ENCODE results near the gene NR2E1. TPM values are rescaled to one million over a fixed set of nuclear protein-coding genes. Genes with fewer than 3 reads are reported as not detected.

The NR2E1 gene
- total and polyA plus RNA-seq, 2 of the 13 experiments (the other 11 are each of a cell fraction or from before 2014, with no cell fraction given) = not detected

- H3K4me1 ChIP-seq (ENCODE audit: insufficient read depth, low read length) = peaks cover 21% of the 10 kb centered on the region
- no peaks in the 10 kb centered on the region for H3K79me2 ChIP-seq (ENCODE audit: insufficient read depth, low read length)
- no peaks in the 10 kb centered on the region for H3K9me3 ChIP-seq (ENCODE audit: low read length)
- no peak overlapping the region for H2AFZ ChIP-seq (ENCODE audit: low read length)
- BruUV-seq (replicated peaks) = no TSS peak
- 10% methylated on average over 5 of the region's 5 CpGs for WGBS (ENCODE audit: low lambda C conversion rate)
- CTCF ChIA-PET (ENCODE audit: low intra/inter-chr PET ratio, low total read pairs) = no interaction called here
- H3K4me3 ChIP-seq (replicated peaks in 1 of 3; ENCODE audit: insufficient read depth in 1 of 3, low read depth in 2 of 3, low read length in 3 of 3) = no peak overlapping the region
- intact Hi-C loops (cut with micrococcal nuclease; ENCODE audit: unreplicated experiment) (no loop called here), in situ Hi-C loops (cut with HindIII; ENCODE audit: extremely low pct_ligation_motif_present, low pct_unique_long_range_greater_than_20kb) (no loop called here)
- DNase-seq (ENCODE audit: low spot score) (no peak), ATAC-seq (no peak), FAIRE-seq (no peak)
- POLR2A ChIA-PET = no interaction called here
- no peak overlapping the region for H3K9ac ChIP-seq (ENCODE audit: insufficient read depth, low read depth, low read length)
- no peaks in the 10 kb centered on the region for H3K36me3 ChIP-seq (replicated peaks in 1 of 2; ENCODE audit: control insufficient read depth in 1 of 2, insufficient read depth in 2 of 2, low read length in 2 of 2)
- TF ChIP-seq DZIP1 (CRISPR knock-in tag; IDR thresholded peaks at IDR 0.05) (no peak), ATF2 (CRISPR knock-in tag; IDR thresholded peaks at IDR 0.05) (no peak), ZNF766 (CRISPR knock-in tag; IDR thresholded peaks at IDR 0.05; ENCODE audit: borderline replicate concordance) (no peak), ZNF562 (CRISPR knock-in tag; IDR thresholded peaks at IDR 0.05; ENCODE audit: borderline replicate concordance) (no peak), ATF4 (CRISPR knock-in tag; IDR thresholded peaks at IDR 0.05) (no peak), NBN (conservative IDR thresholded peaks at IDR 0.05) (no peak), TSC22D2 (CRISPR knock-in tag; IDR thresholded peaks at IDR 0.05; ENCODE audit: borderline replicate concordance) (no peak), ZNF343 (CRISPR knock-in tag; IDR thresholded peaks at IDR 0.05) (no peak)
- H4K20me1 ChIP-seq (ENCODE audit: insufficient read depth, low read length) = no peaks in the 10 kb centered on the region; the same call in 1 of the 2 replicates
- no peak overlapping the region for H3K27ac ChIP-seq (ENCODE audit: extremely low read length, insufficient read depth, low read length)
- H3K4me2 ChIP-seq (ENCODE audit: low read depth, low read length) = no peak overlapping the region
- peaks cover 16 to 88% of the 10 kb centered on the region in 2 experiments for H3K27me3 ChIP-seq (ENCODE audit: control insufficient read depth in 1 of 2, insufficient read depth in 2 of 2, low read length in 2 of 2)
Measured at GRCh38 chr6:108159981-108160380, 5.8 kb upstream of the NR2E1 start.
